Measurements from ENCODE around the gene NACA. TPM values are rescaled to one million over a fixed set of nuclear protein-coding genes. Genes with fewer than 3 reads are reported as not detected.

The NACA gene
- total RNA-seq, 2 donors from 2014 or later: 509 to 657 TPM

- Histone ChIP-seq H3K36me3 (peaks cover 6% of the 10 kb centered on the region), H3K9me3 (no peaks in the 10 kb centered on the region), H3K27me3 (replicated peaks; ENCODE audit: insufficient read depth) (no peaks in the 10 kb centered on the region), H3K4me1 (ENCODE audit: control insufficient read depth in 1 of 2, low read depth in 2 of 2) (peaks cover 20 to 62% of the 10 kb centered on the region in 2 donors), H3K27ac (no peak overlapping the region), H3K4me3 (no peak overlapping the region)
- ATAC-seq (ENCODE audit: insufficient number of reproducible peaks, low FRiP score, low read depth): no peak
- TF ChIP-seq CTCF (IDR thresholded peaks at IDR 0.05): no peak
- no peak for DNase-seq (ENCODE audit: low spot score)
Observed at GRCh38 chr12:56678852-56679251, 46.2 kb downstream of the NACA start.

- H3K27me3 ChIP-seq (replicated peaks; ENCODE audit: insufficient read depth): no peaks in the 10 kb centered on the region
- no peak for TF ChIP-seq CTCF (IDR thresholded peaks at IDR 0.05)
- H3K4me1 ChIP-seq (ENCODE audit: control insufficient read depth in 1 of 2, low read depth in 2 of 2): peaks cover 20 to 60% of the 10 kb centered on the region in 2 donors
- DNase-seq (ENCODE audit: low spot score) (no peak), ATAC-seq (ENCODE audit: insufficient number of reproducible peaks, low FRiP score, low read depth) (no peak)
- peaks cover 6% of the 10 kb centered on the region for H3K36me3 ChIP-seq
- no peak overlapping the region for H3K4me3 ChIP-seq
- no peak overlapping the region for H3K27ac ChIP-seq
- no peaks in the 10 kb centered on the region for H3K9me3 ChIP-seq
Observed at GRCh38 chr12:56677680-56678079, 47.4 kb downstream of the NACA start.

GRCh38 chr12:56676851-56677580, 48.1 kb downstream of the NACA start:
- Histone ChIP-seq H3K36me3 (peaks cover 12% of the 10 kb centered on the region), H3K27ac (no peak overlapping the region), H3K27me3 (replicated peaks; ENCODE audit: insufficient read depth) (no peaks in the 10 kb centered on the region), H3K9me3 (no peaks in the 10 kb centered on the region), H3K4me3 (no peak overlapping the region), H3K4me1 (ENCODE audit: control insufficient read depth in 1 of 2, low read depth in 2 of 2) (peaks cover 25 to 57% of the 10 kb centered on the region in 2 donors)
- ATAC-seq (ENCODE audit: insufficient number of reproducible peaks, low FRiP score, low read depth) (no peak), DNase-seq (ENCODE audit: low spot score) (no peak)
- no peak for TF ChIP-seq CTCF (IDR thresholded peaks at IDR 0.05)

GRCh38 chr12:56671608-56672007, 53.5 kb downstream of the NACA start:
- no peak for TF ChIP-seq CTCF (IDR thresholded peaks at IDR 0.05)
- Histone ChIP-seq H3K27ac (no peak overlapping the region), H3K4me1 (ENCODE audit: control insufficient read depth in 1 of 2, low read depth in 2 of 2) (peaks cover 9 to 30% of the 10 kb centered on the region in 2 donors), H3K4me3 (no peak overlapping the region), H3K9me3 (no peaks in the 10 kb centered on the region), H3K36me3 (peaks cover 46% of the 10 kb centered on the region), H3K27me3 (replicated peaks; ENCODE audit: insufficient read depth) (no peaks in the 10 kb centered on the region)
- DNase-seq (ENCODE audit: low spot score) (no peak), ATAC-seq (ENCODE audit: insufficient number of reproducible peaks, low FRiP score, low read depth) (no peak)

- DNase-seq (ENCODE audit: low spot score) (no peak), ATAC-seq (ENCODE audit: insufficient number of reproducible peaks, low FRiP score, low read depth) (no peak)
- no peak for TF ChIP-seq CTCF (IDR thresholded peaks at IDR 0.05)
- peaks cover 53% of the 10 kb centered on the region for H3K36me3 ChIP-seq
- no peaks in the 10 kb centered on the region for H3K9me3 ChIP-seq
- H3K27ac ChIP-seq: no peak overlapping the region
- no peak overlapping the region for H3K4me3 ChIP-seq
- H3K4me1 ChIP-seq (ENCODE audit: control insufficient read depth in 1 of 2, low read depth in 2 of 2): peaks cover 9 to 24% of the 10 kb centered on the region in 2 donors
- no peaks in the 10 kb centered on the region for H3K27me3 ChIP-seq (replicated peaks; ENCODE audit: insufficient read depth)
Observed at GRCh38 chr12:56670836-56671235, 54.3 kb downstream of the NACA start.

Data from thoracic aorta (tissue), 2 donors.